Adrenal gland (tissue), 5 donors: Measurements from ENCODE around the gene RBM47.

Source experiments
- POLR2A ChIP-seq, 2 donors: fragments of 450-650 bp; IDR thresholded peaks; one replicate each; pipeline ENCODE4 v1.6.1; 2017; ENCODE audit warnings: antibody characterized with exemption in 2 of 2, mild to moderate bottlenecking in 2 of 2, moderate library complexity in 1 of 2
- TF ChIP-seq, protein P1 (sequence below), 6 experiments: fragments of 450-650 bp in 4 of 6; fragments of 200-600 bp in 2 of 6; sonication (generic) in 1 of 6; IDR thresholded peaks; 1 replicate in 5 of 6; 2 replicates in 1 of 6; pipeline versions ENCODE4 v1.5.1 to v1.8.0; 2016 to 2021; ENCODE audit warnings: antibody characterized with exemption in 6 of 6, mild to moderate bottlenecking in 2 of 6, moderate library complexity in 1 of 6
- donor health status: DM: no; HTN: no; CAD: no.

DNA sequence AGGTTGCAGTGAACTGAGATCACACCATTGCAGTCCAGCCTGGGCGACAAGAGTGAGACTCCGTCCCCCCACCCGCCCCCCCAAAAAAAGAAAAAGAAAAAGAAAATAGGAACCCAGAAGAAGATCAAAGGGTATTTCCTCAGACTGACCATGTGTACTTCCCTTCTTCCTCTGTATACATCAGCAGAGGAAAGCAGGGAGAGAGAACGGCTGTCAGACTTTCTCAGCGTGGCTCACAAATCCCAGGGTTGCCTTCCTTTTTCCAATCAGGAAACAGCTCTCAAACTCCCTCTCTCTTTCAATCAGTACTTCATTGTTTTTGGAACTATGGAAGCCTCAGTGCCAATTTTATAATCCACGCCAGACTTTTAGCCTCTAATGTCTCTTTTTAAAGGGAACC is 235.4 kb downstream of the RBM47 start:
- TF ChIP-seq, protein P1, sequence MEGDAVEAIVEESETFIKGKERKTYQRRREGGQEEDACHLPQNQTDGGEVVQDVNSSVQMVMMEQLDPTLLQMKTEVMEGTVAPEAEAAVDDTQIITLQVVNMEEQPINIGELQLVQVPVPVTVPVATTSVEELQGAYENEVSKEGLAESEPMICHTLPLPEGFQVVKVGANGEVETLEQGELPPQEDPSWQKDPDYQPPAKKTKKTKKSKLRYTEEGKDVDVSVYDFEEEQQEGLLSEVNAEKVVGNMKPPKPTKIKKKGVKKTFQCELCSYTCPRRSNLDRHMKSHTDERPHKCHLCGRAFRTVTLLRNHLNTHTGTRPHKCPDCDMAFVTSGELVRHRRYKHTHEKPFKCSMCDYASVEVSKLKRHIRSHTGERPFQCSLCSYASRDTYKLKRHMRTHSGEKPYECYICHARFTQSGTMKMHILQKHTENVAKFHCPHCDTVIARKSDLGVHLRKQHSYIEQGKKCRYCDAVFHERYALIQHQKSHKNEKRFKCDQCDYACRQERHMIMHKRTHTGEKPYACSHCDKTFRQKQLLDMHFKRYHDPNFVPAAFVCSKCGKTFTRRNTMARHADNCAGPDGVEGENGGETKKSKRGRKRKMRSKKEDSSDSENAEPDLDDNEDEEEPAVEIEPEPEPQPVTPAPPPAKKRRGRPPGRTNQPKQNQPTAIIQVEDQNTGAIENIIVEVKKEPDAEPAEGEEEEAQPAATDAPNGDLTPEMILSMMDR (IDR thresholded peaks at IDR 0.05): no peak
- no peak for TF ChIP-seq POLR2A (IDR thresholded peaks at IDR 0.05)
